HepG2 (cell line): ENCODE results near the gene KIAA1217. TPM values are rescaled to one million over a fixed set of nuclear protein-coding genes. Genes with fewer than 3 reads are reported as not detected.

Experiments used
- CEBPG ChIP-seq: IDR thresholded peaks from 2 replicates; pipeline ENCODE4 v1.6.1; 2016
- CREM ChIP-seq, 2 experiments: sonication (generic) in 1 of 2; formaldehyde crosslinking in 1 of 2; IDR thresholded peaks; 2 replicates each; pipeline versions ENCODE4 v1.4.0 to v1.6.1; 2016 to 2020; ENCODE audit warnings: antibody characterized with exemption in 1 of 2, mild to moderate bottlenecking in 1 of 2, missing genetic modification reagents in 1 of 2
- HMG20A ChIP-seq: IDR thresholded peaks from 2 replicates; pipeline ENCODE4 v1.6.1; 2016; ENCODE audit warnings: borderline replicate concordance
- SMARCE1 ChIP-seq: fragments of 450-650 bp; IDR thresholded peaks from 2 replicates; pipeline ENCODE4 v1.6.1; 2017; ENCODE audit warnings: borderline replicate concordance
- ZKSCAN5 ChIP-seq: sonication (generic); formaldehyde crosslinking; IDR thresholded peaks from 2 replicates; pipeline ENCODE4 v1.5.1; 2020; ENCODE audit warnings: mild to moderate bottlenecking, missing genetic modification reagents
- ZNF263 ChIP-seq: sonication (generic); formaldehyde crosslinking; IDR thresholded peaks from 2 replicates; pipeline ENCODE4 v1.4.0; 2020; ENCODE audit warnings: missing genetic modification reagents
- ZNF367 ChIP-seq: sonication (generic); formaldehyde crosslinking; IDR thresholded peaks from 2 replicates; pipeline ENCODE4 v1.4.0; 2020; ENCODE audit warnings: missing genetic modification reagents, borderline replicate concordance
- ZNF407 ChIP-seq: sonication (generic); formaldehyde crosslinking; IDR thresholded peaks from one replicate; pipeline ENCODE4 v1.5.1; 2020; ENCODE audit warnings: mild to moderate bottlenecking, missing genetic modification reagents; ENCODE audit errors: not compliant biosample characterization
- polyA plus RNA-seq, 8 experiments: library from polyadenylated mRNA; depleted of rRNA in 3 of 8; stranded (reverse) in 7 of 8; unstranded in 1 of 8; fragments of >200 nt; fragmentation: Illumina TruSeq in 4 of 8; extraction: Trizol in 4 of 8; gene quantifications; 2 replicates each; pipeline versions ENCODE4 v1.2.1 to v1.2.3, GENCODE V29; 2011 to 2016; ENCODE audit warnings: low read depth in 4 of 8, missing spikeins in 1 of 8, mixed read lengths in 1 of 8; ENCODE audit not compliant: insufficient read depth in 1 of 8
- total RNA-seq, 5 experiments: library from RNA; depleted of rRNA; stranded (reverse); fragments of >200 nt; fragmentation: Illumina TruSeq; extraction: Trizol; gene quantifications; 2 replicates each; pipeline ENCODE4 v1.2.3, GENCODE V29; 2016; ENCODE audit warnings: low read depth in 1 of 5
- TF ChIP-seq, protein P1 (sequence below): sonication (generic); formaldehyde crosslinking; IDR thresholded peaks from 2 replicates; pipeline ENCODE4 v1.5.0; 2020; ENCODE audit warnings: mild to moderate bottlenecking, missing genetic modification reagents, borderline replicate concordance

KIAA1217 gene
- total and polyA plus RNA-seq, 2 of the 13 experiments (the other 11 are each of a cell fraction or from before 2014, with no cell fraction given), result 4.6 to 10.9 TPM

- TF ChIP-seq HMG20A (CRISPR knock-in tag), result no peak
- no peak for TF ChIP-seq SMARCE1
- TF ChIP-seq CEBPG, result no peak
- TF ChIP-seq, protein P1, sequence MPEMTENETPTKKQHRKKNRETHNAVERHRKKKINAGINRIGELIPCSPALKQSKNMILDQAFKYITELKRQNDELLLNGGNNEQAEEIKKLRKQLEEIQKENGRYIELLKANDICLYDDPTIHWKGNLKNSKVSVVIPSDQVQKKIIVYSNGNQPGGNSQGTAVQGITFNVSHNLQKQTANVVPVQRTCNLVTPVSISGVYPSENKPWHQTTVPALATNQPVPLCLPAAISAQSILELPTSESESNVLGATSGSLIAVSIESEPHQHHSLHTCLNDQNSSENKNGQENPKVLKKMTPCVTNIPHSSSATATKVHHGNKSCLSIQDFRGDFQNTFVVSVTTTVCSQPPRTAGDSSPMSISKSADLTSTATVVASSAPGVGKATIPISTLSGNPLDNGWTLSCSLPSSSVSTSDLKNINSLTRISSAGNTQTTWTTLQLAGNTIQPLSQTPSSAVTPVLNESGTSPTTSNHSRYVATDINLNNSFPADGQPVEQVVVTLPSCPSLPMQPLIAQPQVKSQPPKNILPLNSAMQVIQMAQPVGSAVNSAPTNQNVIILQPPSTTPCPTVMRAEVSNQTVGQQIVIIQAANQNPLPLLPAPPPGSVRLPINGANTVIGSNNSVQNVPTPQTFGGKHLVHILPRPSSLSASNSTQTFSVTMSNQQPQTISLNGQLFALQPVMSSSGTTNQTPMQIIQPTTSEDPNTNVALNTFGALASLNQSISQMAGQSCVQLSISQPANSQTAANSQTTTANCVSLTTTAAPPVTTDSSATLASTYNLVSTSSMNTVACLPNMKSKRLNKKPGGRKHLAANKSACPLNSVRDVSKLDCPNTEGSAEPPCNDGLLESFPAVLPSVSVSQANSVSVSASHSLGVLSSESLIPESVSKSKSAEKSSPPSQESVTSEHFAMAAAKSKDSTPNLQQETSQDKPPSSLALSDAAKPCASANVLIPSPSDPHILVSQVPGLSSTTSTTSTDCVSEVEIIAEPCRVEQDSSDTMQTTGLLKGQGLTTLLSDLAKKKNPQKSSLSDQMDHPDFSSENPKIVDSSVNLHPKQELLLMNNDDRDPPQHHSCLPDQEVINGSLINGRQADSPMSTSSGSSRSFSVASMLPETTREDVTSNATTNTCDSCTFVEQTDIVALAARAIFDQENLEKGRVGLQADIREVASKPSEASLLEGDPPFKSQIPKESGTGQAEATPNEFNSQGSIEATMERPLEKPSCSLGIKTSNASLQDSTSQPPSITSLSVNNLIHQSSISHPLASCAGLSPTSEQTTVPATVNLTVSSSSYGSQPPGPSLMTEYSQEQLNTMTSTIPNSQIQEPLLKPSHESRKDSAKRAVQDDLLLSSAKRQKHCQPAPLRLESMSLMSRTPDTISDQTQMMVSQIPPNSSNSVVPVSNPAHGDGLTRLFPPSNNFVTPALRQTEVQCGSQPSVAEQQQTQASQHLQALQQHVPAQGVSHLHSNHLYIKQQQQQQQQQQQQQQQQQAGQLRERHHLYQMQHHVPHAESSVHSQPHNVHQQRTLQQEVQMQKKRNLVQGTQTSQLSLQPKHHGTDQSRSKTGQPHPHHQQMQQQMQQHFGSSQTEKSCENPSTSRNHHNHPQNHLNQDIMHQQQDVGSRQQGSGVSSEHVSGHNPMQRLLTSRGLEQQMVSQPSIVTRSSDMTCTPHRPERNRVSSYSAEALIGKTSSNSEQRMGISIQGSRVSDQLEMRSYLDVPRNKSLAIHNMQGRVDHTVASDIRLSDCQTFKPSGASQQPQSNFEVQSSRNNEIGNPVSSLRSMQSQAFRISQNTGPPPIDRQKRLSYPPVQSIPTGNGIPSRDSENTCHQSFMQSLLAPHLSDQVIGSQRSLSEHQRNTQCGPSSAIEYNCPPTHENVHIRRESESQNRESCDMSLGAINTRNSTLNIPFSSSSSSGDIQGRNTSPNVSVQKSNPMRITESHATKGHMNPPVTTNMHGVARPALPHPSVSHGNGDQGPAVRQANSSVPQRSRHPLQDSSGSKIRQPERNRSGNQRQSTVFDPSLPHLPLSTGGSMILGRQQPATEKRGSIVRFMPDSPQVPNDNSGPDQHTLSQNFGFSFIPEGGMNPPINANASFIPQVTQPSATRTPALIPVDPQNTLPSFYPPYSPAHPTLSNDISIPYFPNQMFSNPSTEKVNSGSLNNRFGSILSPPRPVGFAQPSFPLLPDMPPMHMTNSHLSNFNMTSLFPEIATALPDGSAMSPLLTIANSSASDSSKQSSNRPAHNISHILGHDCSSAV (CRISPR knock-in tag), result no peak
- TF ChIP-seq ZNF263 (CRISPR knock-in tag), result no peak
- no peak for TF ChIP-seq ZKSCAN5
- TF ChIP-seq ZNF367 (CRISPR knock-in tag), result no peak
- no peak for TF ChIP-seq ZNF407 (CRISPR knock-in tag)
- no peak for TF ChIP-seq CREM (IDR thresholded peaks at IDR 0.05)
- no peak for TF ChIP-seq CREM (CRISPR knock-in tag; IDR thresholded peaks at IDR 0.05)
These were observed 143.0 kb downstream of the KIAA1217 start (continued) for GRCh38 chr10:24351961-24352360.
